ENCODE results near the gene CNN3.

DNA sequence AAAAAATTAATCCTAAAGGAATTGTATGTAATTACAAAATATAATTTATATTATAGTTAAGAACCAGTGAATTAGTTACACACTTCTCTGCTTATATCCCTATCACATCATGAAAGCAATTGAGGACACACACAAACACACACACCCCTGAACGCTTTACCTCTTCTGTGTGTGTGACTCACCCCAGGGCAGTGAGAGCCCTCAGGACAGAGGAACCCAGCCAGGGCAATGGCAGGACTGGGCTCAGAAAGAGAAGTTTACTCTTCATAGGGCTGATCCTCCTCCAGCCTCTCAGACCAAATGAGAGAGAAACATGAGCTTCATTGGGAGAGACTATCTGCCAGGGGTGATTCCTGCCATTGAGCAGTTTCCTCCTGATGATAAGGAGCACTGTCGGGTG, 68.6 kb downstream of the CNN3 start:
- TF ChIP-seq, protein P1, sequence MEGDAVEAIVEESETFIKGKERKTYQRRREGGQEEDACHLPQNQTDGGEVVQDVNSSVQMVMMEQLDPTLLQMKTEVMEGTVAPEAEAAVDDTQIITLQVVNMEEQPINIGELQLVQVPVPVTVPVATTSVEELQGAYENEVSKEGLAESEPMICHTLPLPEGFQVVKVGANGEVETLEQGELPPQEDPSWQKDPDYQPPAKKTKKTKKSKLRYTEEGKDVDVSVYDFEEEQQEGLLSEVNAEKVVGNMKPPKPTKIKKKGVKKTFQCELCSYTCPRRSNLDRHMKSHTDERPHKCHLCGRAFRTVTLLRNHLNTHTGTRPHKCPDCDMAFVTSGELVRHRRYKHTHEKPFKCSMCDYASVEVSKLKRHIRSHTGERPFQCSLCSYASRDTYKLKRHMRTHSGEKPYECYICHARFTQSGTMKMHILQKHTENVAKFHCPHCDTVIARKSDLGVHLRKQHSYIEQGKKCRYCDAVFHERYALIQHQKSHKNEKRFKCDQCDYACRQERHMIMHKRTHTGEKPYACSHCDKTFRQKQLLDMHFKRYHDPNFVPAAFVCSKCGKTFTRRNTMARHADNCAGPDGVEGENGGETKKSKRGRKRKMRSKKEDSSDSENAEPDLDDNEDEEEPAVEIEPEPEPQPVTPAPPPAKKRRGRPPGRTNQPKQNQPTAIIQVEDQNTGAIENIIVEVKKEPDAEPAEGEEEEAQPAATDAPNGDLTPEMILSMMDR (IDR thresholded peaks at IDR 0.05): no peak
- TF ChIP-seq JUN (CRISPR knock-in tag; IDR thresholded peaks at IDR 0.05) (no peak), NR3C1 (CRISPR knock-in tag; conservative IDR thresholded peaks at IDR 0.05; ENCODE audit: low read depth) (no peak), CREB1 (CRISPR knock-in tag; IDR thresholded peaks at IDR 0.05) (no peak), ZNF121 (CRISPR knock-in tag; IDR thresholded peaks at IDR 0.05) (no peak), CBFB (CRISPR knock-in tag; IDR thresholded peaks at IDR 0.05; ENCODE audit: low read depth) (no peak), FOXJ3 (CRISPR knock-in tag; IDR thresholded peaks at IDR 0.05; ENCODE audit: borderline replicate concordance) (no peak), NFE2L1 (CRISPR knock-in tag; IDR thresholded peaks at IDR 0.05) (no peak)
- TF ChIP-seq, protein P2, sequence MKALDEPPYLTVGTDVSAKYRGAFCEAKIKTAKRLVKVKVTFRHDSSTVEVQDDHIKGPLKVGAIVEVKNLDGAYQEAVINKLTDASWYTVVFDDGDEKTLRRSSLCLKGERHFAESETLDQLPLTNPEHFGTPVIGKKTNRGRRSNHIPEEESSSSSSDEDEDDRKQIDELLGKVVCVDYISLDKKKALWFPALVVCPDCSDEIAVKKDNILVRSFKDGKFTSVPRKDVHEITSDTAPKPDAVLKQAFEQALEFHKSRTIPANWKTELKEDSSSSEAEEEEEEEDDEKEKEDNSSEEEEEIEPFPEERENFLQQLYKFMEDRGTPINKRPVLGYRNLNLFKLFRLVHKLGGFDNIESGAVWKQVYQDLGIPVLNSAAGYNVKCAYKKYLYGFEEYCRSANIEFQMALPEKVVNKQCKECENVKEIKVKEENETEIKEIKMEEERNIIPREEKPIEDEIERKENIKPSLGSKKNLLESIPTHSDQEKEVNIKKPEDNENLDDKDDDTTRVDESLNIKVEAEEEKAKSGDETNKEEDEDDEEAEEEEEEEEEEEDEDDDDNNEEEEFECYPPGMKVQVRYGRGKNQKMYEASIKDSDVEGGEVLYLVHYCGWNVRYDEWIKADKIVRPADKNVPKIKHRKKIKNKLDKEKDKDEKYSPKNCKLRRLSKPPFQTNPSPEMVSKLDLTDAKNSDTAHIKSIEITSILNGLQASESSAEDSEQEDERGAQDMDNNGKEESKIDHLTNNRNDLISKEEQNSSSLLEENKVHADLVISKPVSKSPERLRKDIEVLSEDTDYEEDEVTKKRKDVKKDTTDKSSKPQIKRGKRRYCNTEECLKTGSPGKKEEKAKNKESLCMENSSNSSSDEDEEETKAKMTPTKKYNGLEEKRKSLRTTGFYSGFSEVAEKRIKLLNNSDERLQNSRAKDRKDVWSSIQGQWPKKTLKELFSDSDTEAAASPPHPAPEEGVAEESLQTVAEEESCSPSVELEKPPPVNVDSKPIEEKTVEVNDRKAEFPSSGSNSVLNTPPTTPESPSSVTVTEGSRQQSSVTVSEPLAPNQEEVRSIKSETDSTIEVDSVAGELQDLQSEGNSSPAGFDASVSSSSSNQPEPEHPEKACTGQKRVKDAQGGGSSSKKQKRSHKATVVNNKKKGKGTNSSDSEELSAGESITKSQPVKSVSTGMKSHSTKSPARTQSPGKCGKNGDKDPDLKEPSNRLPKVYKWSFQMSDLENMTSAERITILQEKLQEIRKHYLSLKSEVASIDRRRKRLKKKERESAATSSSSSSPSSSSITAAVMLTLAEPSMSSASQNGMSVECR (CRISPR knock-in tag; IDR thresholded peaks at IDR 0.05; ENCODE audit: borderline replicate concordance): no peak
- TF ChIP-seq, protein P3, sequence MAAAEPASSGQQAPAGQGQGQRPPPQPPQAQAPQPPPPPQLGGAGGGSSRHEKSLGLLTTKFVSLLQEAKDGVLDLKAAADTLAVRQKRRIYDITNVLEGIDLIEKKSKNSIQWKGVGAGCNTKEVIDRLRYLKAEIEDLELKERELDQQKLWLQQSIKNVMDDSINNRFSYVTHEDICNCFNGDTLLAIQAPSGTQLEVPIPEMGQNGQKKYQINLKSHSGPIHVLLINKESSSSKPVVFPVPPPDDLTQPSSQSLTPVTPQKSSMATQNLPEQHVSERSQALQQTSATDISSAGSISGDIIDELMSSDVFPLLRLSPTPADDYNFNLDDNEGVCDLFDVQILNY (CRISPR knock-in tag; IDR thresholded peaks at IDR 0.05): no peak
- TF ChIP-seq, protein P4, sequence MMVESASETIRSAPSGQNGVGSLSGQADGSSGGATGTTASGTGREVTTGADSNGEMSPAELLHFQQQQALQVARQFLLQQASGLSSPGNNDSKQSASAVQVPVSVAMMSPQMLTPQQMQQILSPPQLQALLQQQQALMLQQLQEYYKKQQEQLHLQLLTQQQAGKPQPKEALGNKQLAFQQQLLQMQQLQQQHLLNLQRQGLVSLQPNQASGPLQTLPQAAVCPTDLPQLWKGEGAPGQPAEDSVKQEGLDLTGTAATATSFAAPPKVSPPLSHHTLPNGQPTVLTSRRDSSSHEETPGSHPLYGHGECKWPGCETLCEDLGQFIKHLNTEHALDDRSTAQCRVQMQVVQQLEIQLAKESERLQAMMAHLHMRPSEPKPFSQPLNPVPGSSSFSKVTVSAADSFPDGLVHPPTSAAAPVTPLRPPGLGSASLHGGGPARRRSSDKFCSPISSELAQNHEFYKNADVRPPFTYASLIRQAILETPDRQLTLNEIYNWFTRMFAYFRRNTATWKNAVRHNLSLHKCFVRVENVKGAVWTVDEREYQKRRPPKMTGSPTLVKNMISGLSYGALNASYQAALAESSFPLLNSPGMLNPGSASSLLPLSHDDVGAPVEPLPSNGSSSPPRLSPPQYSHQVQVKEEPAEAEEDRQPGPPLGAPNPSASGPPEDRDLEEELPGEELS (CRISPR knock-in tag; IDR thresholded peaks at IDR 0.05): no peak
- TF ChIP-seq, protein P5, sequence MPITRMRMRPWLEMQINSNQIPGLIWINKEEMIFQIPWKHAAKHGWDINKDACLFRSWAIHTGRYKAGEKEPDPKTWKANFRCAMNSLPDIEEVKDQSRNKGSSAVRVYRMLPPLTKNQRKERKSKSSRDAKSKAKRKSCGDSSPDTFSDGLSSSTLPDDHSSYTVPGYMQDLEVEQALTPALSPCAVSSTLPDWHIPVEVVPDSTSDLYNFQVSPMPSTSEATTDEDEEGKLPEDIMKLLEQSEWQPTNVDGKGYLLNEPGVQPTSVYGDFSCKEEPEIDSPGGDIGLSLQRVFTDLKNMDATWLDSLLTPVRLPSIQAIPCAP (CRISPR knock-in tag; IDR thresholded peaks at IDR 0.05): no peak
